Mesenchymal stem cell (in vitro differentiated cells and primary cell): ENCODE results near the gene ZBTB9.

ENCODE experiments used
- DNase-seq: peaks from one replicate; pipeline ENCODE4 v3.0.0-alpha.2; 2013
- H2AFZ ChIP-seq: one replicate; pipeline ENCODE4 v1.6.1; 2013; ENCODE audit warnings: low read depth, mild to moderate bottlenecking, control low read depth, inconsistent platforms, low read length, moderate library complexity
- H2AK5ac ChIP-seq: 2 replicates; pipeline ENCODE4 v1.6.1; 2013; ENCODE audit warnings: low read length, moderate library complexity, mild to moderate bottlenecking, inconsistent platforms; ENCODE audit not compliant: severe bottlenecking
- H2BK120ac ChIP-seq: one replicate; pipeline ENCODE4 v1.6.1; 2013; ENCODE audit warnings: low read depth, mild to moderate bottlenecking, inconsistent platforms, low read length, moderate library complexity
- H2BK12ac ChIP-seq, 2 experiments: one replicate each; pipeline ENCODE4 v1.6.1; 2013; ENCODE audit warnings: inconsistent platforms in 2 of 2, low read length in 2 of 2, mild to moderate bottlenecking in 2 of 2, moderate library complexity in 2 of 2, control low read depth in 1 of 2
- H2BK15ac ChIP-seq: one replicate; pipeline ENCODE4 v1.6.1; 2013; ENCODE audit warnings: mild to moderate bottlenecking, low read depth, inconsistent platforms; ENCODE audit not compliant: poor library complexity, severe bottlenecking
- H2BK5ac ChIP-seq: 2 replicates; pipeline ENCODE4 v1.6.1; 2013; ENCODE audit warnings: low read depth, mild to moderate bottlenecking, low read length, control low read depth, inconsistent platforms; ENCODE audit not compliant: poor library complexity, severe bottlenecking
- H3K14ac ChIP-seq, 2 experiments: one replicate each; pipeline ENCODE4 v1.6.1; 2013; ENCODE audit warnings: inconsistent platforms in 2 of 2, low read length in 2 of 2, control low read depth in 1 of 2, mild to moderate bottlenecking in 1 of 2, moderate library complexity in 1 of 2
- H3K18ac ChIP-seq, 2 experiments: one replicate each; pipeline ENCODE4 v1.6.1; 2013; ENCODE audit warnings: inconsistent platforms in 2 of 2, low read length in 2 of 2, control low read depth in 1 of 2, low read depth in 1 of 2, mild to moderate bottlenecking in 1 of 2
- H3K23ac ChIP-seq, 2 experiments: one replicate each; pipeline ENCODE4 v1.6.1; 2013; ENCODE audit warnings: inconsistent platforms in 2 of 2, low read length in 2 of 2, mild to moderate bottlenecking in 2 of 2, moderate library complexity in 2 of 2, control low read depth in 1 of 2
- H3K27ac ChIP-seq: 2 replicates; pipeline ENCODE4 v1.5.1; 2013; ENCODE audit warnings: mild to moderate bottlenecking, moderate library complexity, low read length, control low read depth, inconsistent platforms; ENCODE audit not compliant: poor library complexity, severe bottlenecking
- H3K27me3 ChIP-seq, 2 experiments: 2 replicates each; pipeline versions ENCODE4 v1.6.1 to v1.7.0; 2013; ENCODE audit warnings: low read length in 2 of 2, mild to moderate bottlenecking in 2 of 2, moderate library complexity in 2 of 2, control low read depth in 1 of 2, inconsistent platforms in 1 of 2; ENCODE audit not compliant: control insufficient read depth in 1 of 2, insufficient read depth in 1 of 2
- H3K36me3 ChIP-seq, 2 experiments: 2 replicates each; pipeline versions ENCODE4 v1.6.1 to v1.7.0; 2013; ENCODE audit warnings: low read length in 2 of 2, control low read depth in 1 of 2, inconsistent platforms in 1 of 2, low read depth in 1 of 2, mild to moderate bottlenecking in 1 of 2; ENCODE audit not compliant: insufficient read depth in 2 of 2, control insufficient read depth in 1 of 2
- H3K4ac ChIP-seq, 2 experiments: one replicate each; pipeline ENCODE4 v1.6.1; 2013; ENCODE audit warnings: inconsistent platforms in 2 of 2, low read length in 2 of 2, mild to moderate bottlenecking in 2 of 2, moderate library complexity in 2 of 2, control low read depth in 1 of 2, low read depth in 1 of 2
- H3K4me1 ChIP-seq: 2 replicates; pipeline ENCODE4 v1.6.1; 2013; ENCODE audit warnings: low read depth, low read length, control low read depth; ENCODE audit not compliant: control insufficient read depth, insufficient read depth
- H3K4me2 ChIP-seq: 2 replicates; pipeline ENCODE4 v1.6.1; 2013; ENCODE audit warnings: low read length, mild to moderate bottlenecking, inconsistent platforms; ENCODE audit not compliant: poor library complexity, severe bottlenecking
- H3K4me3 ChIP-seq, 2 experiments: 2 replicates each; pipeline versions ENCODE4 v1.5.1 to v1.7.0; 2013; ENCODE audit warnings: low read length in 2 of 2, mild to moderate bottlenecking in 2 of 2, control low read depth in 1 of 2, low read depth in 1 of 2; ENCODE audit not compliant: insufficient read depth in 1 of 2
- H3K79me1 ChIP-seq: replicated peaks from 2 replicates; pipeline ENCODE4 v1.6.1; 2013; ENCODE audit warnings: mild to moderate bottlenecking, control low read depth, low read length, inconsistent platforms; ENCODE audit not compliant: poor library complexity, severe bottlenecking
- H3K9ac ChIP-seq: 2 replicates; pipeline ENCODE4 v1.7.0; 2013; ENCODE audit warnings: mild to moderate bottlenecking, low read length, moderate library complexity
- H3K9me3 ChIP-seq: 2 replicates; pipeline ENCODE4 v1.7.0; 2013; ENCODE audit warnings: mild to moderate bottlenecking, low read length; ENCODE audit not compliant: control insufficient read depth
- H4K8ac ChIP-seq: one replicate; pipeline ENCODE4 v1.6.1; 2013; ENCODE audit warnings: inconsistent platforms, mild to moderate bottlenecking, low read length, moderate library complexity
- H4K91ac ChIP-seq: one replicate; pipeline ENCODE4 v1.6.1; 2013; ENCODE audit warnings: mild to moderate bottlenecking, low read length, inconsistent platforms
- WGBS: methylation state at CpG from one replicate; pipeline ENCODE4 v1.1.7; 2013; ENCODE audit warnings: mixed read lengths; 5-methylcytosine and 5-hydroxymethylcytosine counted together

Gene ZBTB9

DNA sequence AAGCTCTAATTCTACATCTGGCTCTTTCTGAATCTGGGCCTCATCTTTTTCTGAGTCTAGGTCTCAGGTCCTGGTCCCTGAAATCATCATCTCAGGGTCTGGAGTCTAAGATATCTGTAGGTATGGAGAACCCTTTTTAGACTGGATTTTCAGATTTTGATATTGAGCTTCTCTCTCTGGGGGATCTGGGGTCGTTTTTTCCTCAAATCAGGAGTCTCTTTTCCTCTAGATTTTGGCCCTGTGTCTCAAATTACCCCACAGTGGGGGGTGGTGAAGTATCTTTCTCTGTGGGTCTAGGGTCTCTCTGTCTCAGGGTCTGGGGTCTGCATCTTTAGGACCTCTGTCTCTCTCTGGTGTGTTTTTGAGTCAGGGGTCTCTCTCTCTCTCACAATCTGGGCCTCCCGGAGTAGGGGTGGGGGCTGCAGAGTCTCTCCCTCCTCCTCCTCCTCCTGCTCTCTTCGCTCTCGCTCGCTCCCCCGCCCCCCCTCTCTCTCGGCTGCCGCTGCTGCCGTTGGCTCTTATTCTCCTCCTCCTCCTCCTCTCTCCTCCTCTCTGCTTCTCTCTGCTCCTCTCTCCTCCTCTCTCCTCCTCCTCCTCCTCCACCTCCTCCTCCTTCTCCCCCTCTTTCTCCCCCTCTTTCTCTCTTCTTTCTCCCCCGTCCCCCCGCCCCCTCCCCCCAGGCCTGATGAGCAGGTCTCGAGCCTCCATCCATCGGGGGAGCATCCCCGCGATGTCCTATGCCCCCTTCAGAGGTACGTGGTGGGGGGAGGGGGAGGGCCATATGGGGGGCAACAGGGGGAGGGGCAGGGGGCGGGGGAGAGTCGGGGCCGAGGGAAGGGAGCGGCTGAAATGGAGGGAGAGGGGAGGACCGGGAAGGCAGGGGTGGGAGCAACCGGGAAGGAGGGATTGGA, 34.5 kb upstream of the ZBTB9 start, which contains the start of gene SYNGAP1:
Gene SYNGAP1 (plus strand): TSS at position 486 of the 911 bp plus-strand sequence. CDS start 200 bp downstream, at position 686.
- Histone ChIP-seq H3K9ac (peak within 1 kb of the TSS; percentile 92), H3K9me3 (no peaks in the 10 kb centered on the region), H2AK5ac (peak within 1 kb of the TSS; percentile 82), H3K14ac (peak within 1 kb of the TSS in 1 of 2 experiments; percentile 56), H2BK15ac (peak within 1 kb of the TSS; percentile 55), H2AFZ (no peak within 1 kb of the TSS), H3K23ac (no peak within 1 kb of the TSS), H2BK5ac (no peak within 1 kb of the TSS), H3K18ac (peak within 1 kb of the TSS; percentile 37 to 93), H3K4me1 (peaks cover 29% of the 10 kb centered on the region), H2BK12ac (peak within 1 kb of the TSS; percentile 73 to 94), H3K4ac (peak within 1 kb of the TSS; percentile 79 to 90), H3K36me3 (peaks cover 25 to 53% of the 10 kb centered on the region in 2 experiments), H3K4me3 (peak within 1 kb of the TSS; percentile 40 to 99), H3K4me2 (peak within 1 kb of the TSS; percentile 76), H4K91ac (peak within 1 kb of the TSS; percentile 96), H4K8ac (peak within 1 kb of the TSS; percentile 96), H3K27ac (peak within 1 kb of the TSS; percentile 25), H3K79me1 (peaks cover 22% of the 10 kb centered on the region), H3K27me3 (no peaks in the 10 kb centered on the region), H2BK120ac (peak within 1 kb of the TSS; percentile 93)
- peak; percentile 72 for DNase-seq
- 1% methylated on average over 19 of the region's 22 CpGs for whole genome bisulfite sequencing

DNA sequence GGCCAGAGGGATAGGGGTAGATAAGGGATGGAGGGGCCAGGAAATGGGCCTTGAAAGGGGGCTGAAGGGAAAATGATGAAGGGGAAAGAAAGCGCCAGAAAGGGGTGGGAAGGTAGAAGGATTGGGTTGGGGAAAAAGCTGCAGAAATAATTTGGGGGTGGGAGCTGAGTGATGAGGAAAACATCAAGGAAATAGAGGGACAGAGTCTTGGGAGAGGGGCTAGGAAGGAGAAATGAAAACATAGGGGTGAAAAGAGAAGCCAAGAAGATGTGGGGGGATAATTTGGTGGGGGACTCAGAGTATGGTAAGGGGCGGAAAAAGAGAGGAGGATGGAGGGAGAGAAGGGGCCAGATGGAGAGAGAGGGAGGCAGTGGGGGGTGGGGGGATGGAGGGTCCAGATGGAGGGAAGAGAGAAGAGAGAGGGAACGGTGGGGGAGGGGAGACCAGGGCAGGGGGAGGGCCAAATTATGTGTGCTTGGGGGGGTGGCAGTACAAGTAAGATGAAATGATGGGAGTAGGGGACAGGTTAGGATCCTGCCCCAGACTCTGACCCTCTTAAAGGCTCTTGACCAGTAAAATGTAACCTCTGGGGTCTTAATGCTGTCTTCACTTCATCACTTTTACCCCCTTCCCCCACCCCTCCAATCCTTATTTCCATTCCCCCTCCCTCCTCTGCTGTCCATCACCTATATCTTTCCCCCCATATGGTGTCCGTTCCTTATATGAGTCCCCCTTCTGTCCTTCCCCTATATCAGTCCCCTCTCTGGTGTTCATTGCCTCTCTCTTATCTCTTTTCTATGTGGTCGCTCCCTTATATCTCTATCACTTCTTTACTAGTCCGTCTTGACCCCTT, 33.7 kb upstream of the ZBTB9 start:
- Histone ChIP-seq H3K4me2 (peak overlapping the region; percentile 66), H2AK5ac (peak overlapping the region; percentile 16), H2BK5ac (no peak overlapping the region), H3K4me1 (peaks cover 25% of the 10 kb centered on the region), H3K14ac (peak overlapping the region in 1 of 2 experiments; percentile 56), H2BK15ac (peak overlapping the region; percentile 7), H3K9ac (peak overlapping the region; percentile 81), H3K79me1 (peaks cover 22% of the 10 kb centered on the region), H3K4ac (peak overlapping the region in 1 of 2 experiments; percentile 73), H4K91ac (no peak overlapping the region), H2AFZ (no peak overlapping the region), H3K23ac (no peak overlapping the region), H4K8ac (no peak overlapping the region), H3K27ac (no peak overlapping the region), H3K18ac (peak overlapping the region in 1 of 2 experiments; percentile 41), H3K27me3 (no peaks in the 10 kb centered on the region), H3K4me3 (peak overlapping the region; percentile 39 to 78), H2BK12ac (peak overlapping the region in 1 of 2 experiments; percentile 23), H3K36me3 (peaks cover 19 to 44% of the 10 kb centered on the region in 2 experiments), H2BK120ac (peak overlapping the region; percentile 93), H3K9me3 (no peaks in the 10 kb centered on the region)
- DNase-seq, result no peak
- WGBS, result 66% methylated on average over 6 of the region's 6 CpGs

DNA sequence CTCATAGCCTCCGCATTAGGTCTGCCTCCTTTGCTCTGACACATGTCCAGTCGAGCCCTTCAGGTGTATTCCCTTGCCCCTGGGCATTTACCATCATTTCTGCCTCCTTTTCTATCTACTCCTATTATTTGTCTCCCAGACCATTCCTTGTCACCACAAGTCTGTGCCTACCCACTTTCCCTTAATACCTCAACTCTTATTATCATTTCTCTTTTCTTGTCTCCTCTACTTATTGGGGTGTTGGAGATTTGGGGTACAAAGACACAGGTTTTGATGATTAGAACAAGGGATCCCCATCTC, 33.1 kb upstream of the ZBTB9 start:
- no peak overlapping the region for H2BK120ac ChIP-seq
- H3K27ac ChIP-seq, result no peak overlapping the region
- H3K27me3 ChIP-seq, result no peaks in the 10 kb centered on the region
- H3K4me2 ChIP-seq, result no peak overlapping the region
- no peak overlapping the region for H3K9ac ChIP-seq
- peaks cover 22% of the 10 kb centered on the region for H3K79me1 ChIP-seq
- no peak overlapping the region for H4K91ac ChIP-seq
- no peak for DNase-seq
- no peak overlapping the region for H3K23ac ChIP-seq
- no peaks in the 10 kb centered on the region for H3K9me3 ChIP-seq
- H2BK12ac ChIP-seq, result no peak overlapping the region
- H3K18ac ChIP-seq, result no peak overlapping the region
- H3K4me3 ChIP-seq, result peak overlapping the region in 1 of 2 experiments; percentile 78
- no peak overlapping the region for H3K4ac ChIP-seq
- H3K14ac ChIP-seq, result no peak overlapping the region
- H2BK15ac ChIP-seq, result no peak overlapping the region
- no peak overlapping the region for H2AFZ ChIP-seq
- 96% methylated on average over 2 of the region's 2 CpGs for WGBS
- H2BK5ac ChIP-seq, result no peak overlapping the region
- no peak overlapping the region for H4K8ac ChIP-seq
- peaks cover 15 to 39% of the 10 kb centered on the region in 2 experiments for H3K36me3 ChIP-seq
- H3K4me1 ChIP-seq, result peaks cover 21% of the 10 kb centered on the region
- no peak overlapping the region for H2AK5ac ChIP-seq

DNA sequence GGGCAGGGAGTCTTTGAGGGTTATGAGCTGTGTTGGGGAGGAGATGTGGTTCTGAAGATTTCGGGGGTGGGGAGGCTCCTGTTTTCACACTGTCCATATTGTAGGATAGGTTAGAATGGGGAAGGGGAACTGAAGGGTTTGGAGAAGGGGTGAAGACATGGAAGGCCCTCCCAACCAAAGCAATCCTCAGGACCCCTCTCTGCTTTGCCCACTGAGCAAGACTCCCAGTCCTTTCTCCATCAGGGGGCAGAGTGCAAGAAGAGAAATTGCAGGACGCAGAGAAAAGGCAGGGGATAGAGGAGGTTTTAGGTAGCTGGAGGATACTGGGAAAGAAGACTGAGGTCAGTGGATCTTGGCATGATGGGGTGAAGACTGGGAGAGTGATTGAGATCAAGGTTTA, 30.6 kb upstream of the ZBTB9 start:
- Histone ChIP-seq H3K9ac (no peak overlapping the region), H2BK12ac (no peak overlapping the region), H3K18ac (no peak overlapping the region), H3K23ac (no peak overlapping the region), H3K4ac (no peak overlapping the region), H3K27me3 (no peaks in the 10 kb centered on the region), H2AFZ (no peak overlapping the region), H4K91ac (no peak overlapping the region), H2BK5ac (no peak overlapping the region), H2AK5ac (no peak overlapping the region), H3K36me3 (peaks cover 12 to 32% of the 10 kb centered on the region in 2 experiments), H3K4me1 (peaks cover 29% of the 10 kb centered on the region), H3K4me3 (no peak overlapping the region), H4K8ac (no peak overlapping the region), H2BK120ac (no peak overlapping the region), H3K79me1 (peaks cover 26% of the 10 kb centered on the region), H3K27ac (no peak overlapping the region), H3K4me2 (no peak overlapping the region), H3K9me3 (no peaks in the 10 kb centered on the region), H3K14ac (no peak overlapping the region), H2BK15ac (no peak overlapping the region)
- no peak for DNase-seq
- 98% methylated on average over 1 of the region's 2 CpGs for WGBS
